B cell (primary cell): ENCODE data around the gene TWIST2.

Experiments
- EZH2 ChIP-seq: IDR thresholded peaks from 2 replicates; pipeline ENCODE4 v1.6.1; 2012; ENCODE audit warnings: borderline replicate concordance, low read depth, mild to moderate bottlenecking, moderate library complexity, low read length; ENCODE audit not compliant: insufficient read depth, poor library complexity, severe bottlenecking
- TF ChIP-seq, protein P1 (sequence below): fragments of 200-600 bp; IDR thresholded peaks from one replicate; pipeline ENCODE4 v1.8.0; 2022; ENCODE audit warnings: antibody characterized with exemption, mild to moderate bottlenecking

DNA sequence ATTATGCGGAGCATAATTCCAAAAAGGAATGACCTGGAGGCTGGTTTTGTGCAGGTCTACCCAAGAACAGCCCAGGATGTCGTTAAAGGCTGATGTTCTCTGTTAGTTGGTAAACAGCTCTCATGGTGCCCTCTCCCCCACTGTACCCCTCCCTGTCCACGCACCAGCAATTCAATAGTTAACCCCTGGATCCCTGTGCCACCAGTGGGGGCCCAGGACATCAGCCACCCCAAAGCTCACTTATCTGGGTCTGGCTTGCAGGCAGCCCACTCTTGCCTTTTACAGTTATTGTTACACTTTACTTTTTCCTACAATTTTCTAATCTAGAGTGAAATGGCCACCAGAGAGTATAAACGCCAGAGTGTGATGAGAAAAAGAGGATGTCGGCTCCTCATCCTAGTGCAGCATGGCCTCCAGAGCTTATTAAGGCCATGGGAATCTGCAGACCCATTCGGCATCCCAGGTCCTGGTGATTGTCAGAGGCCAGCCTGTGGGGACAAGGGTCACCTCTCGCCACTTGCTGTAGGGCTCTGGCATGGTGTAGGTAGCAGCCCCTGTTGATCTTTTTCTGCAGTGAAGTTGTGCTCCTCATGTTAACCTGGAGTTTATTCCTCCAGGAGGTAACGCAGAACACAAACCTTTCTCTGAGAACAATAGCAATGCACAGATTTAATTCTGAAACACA is 30.3 kb downstream of the TWIST2 start:
- TF ChIP-seq, protein P1, sequence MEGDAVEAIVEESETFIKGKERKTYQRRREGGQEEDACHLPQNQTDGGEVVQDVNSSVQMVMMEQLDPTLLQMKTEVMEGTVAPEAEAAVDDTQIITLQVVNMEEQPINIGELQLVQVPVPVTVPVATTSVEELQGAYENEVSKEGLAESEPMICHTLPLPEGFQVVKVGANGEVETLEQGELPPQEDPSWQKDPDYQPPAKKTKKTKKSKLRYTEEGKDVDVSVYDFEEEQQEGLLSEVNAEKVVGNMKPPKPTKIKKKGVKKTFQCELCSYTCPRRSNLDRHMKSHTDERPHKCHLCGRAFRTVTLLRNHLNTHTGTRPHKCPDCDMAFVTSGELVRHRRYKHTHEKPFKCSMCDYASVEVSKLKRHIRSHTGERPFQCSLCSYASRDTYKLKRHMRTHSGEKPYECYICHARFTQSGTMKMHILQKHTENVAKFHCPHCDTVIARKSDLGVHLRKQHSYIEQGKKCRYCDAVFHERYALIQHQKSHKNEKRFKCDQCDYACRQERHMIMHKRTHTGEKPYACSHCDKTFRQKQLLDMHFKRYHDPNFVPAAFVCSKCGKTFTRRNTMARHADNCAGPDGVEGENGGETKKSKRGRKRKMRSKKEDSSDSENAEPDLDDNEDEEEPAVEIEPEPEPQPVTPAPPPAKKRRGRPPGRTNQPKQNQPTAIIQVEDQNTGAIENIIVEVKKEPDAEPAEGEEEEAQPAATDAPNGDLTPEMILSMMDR = no peak
- TF ChIP-seq EZH2 = no peak
